Choroid plexus epithelial cell (primary cell): ENCODE results near the gene KCNK15.
A peak's percentile ranks its signal among the peaks of the same experiment; 100 is the strongest.

Experiments
- DNase-seq: peaks from one replicate; pipeline ENCODE4 v3.0.0-alpha.2; 2010; ENCODE audit warnings: low read depth
- H3K4me3 ChIP-seq: 2 replicates; pipeline ENCODE4 v1.5.1; 2011; ENCODE audit warnings: low read depth, mild to moderate bottlenecking, control low read depth, low read length, moderate library complexity
- TF ChIP-seq, protein P1 (sequence below): conservative IDR thresholded peaks from 2 replicates; pipeline ENCODE4 v1.5.1; 2011; ENCODE audit warnings: low read depth, mild to moderate bottlenecking, control low read depth, inconsistent platforms, low read length, moderate library complexity

Gene KCNK15

DNA sequence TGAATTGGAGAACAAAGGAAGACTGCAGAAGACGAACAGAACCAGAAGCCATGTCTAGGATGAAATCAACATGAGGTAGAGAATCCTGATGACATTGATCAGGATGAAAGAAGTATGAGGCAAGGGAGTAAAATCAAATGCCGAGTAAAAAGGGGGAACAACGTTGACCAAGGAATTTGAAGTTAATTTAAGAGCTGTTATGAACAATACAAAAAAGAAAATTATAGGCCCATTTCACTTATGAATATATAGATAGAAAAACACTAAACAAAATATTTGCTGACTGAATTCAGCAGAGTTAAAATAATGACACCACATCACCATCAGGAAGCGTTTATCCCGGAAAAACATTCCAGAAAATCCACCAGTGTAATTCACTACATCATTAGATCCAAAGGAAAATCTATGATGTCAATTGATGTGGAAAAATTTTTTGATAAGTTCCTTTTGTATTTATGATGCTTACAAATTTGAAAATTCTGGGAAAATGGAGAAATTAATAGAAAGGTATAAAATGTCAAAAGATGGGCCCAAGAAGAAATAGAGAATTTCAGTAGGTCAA is 38.6 kb upstream of the KCNK15 start:
- no peak for DNase-seq
- TF ChIP-seq, protein P1, sequence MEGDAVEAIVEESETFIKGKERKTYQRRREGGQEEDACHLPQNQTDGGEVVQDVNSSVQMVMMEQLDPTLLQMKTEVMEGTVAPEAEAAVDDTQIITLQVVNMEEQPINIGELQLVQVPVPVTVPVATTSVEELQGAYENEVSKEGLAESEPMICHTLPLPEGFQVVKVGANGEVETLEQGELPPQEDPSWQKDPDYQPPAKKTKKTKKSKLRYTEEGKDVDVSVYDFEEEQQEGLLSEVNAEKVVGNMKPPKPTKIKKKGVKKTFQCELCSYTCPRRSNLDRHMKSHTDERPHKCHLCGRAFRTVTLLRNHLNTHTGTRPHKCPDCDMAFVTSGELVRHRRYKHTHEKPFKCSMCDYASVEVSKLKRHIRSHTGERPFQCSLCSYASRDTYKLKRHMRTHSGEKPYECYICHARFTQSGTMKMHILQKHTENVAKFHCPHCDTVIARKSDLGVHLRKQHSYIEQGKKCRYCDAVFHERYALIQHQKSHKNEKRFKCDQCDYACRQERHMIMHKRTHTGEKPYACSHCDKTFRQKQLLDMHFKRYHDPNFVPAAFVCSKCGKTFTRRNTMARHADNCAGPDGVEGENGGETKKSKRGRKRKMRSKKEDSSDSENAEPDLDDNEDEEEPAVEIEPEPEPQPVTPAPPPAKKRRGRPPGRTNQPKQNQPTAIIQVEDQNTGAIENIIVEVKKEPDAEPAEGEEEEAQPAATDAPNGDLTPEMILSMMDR, result no peak

DNA sequence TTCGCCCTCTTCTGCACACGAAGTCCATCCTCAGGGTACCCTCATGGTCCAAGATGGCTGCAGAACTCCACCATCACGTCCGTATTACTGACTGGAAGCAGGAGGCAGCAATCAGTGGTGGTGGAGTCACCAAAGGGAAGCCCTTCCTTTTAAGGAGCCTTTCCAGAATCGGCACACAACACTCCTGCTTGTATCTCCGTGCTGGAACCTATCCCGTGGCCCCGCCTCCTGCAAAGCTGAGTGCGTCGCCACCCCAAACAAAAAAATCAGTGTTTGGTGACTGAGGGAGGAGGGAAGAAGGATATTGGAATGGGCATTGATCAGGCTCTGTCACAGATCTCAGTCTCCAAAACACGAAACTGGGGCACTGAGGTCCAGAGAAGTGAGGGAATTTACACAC is 36.3 kb upstream of the KCNK15 start:
- no peak for DNase-seq
- TF ChIP-seq, protein P1, result no peak
- H3K4me3 ChIP-seq, result no peak overlapping the region

More for the DNA sequence above, 38.6 kb upstream of the KCNK15 start:
- no peak overlapping the region for H3K4me3 ChIP-seq

DNA sequence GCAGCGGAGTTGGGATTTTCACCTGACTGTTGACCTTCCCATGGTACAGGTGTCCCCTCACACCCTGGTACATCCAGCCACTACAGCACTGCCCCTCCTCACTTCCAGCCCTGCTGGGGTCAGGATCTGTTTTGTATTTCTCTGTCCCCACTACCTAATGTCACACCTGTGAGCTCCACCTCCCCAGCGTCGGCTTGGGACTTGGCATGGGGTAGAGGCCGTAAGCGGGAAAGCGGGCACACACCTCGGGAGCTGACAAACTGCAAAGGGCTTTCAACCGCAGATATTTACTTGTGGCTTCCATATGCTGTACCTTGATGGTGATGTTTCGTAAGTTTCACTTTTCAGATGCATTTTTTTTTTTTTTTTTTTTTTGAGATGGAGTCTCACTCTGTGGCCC is 35.9 kb upstream of the KCNK15 start:
- TF ChIP-seq, protein P1, result no peak
- H3K4me3 ChIP-seq, result no peak overlapping the region
- DNase-seq, result no peak

DNA sequence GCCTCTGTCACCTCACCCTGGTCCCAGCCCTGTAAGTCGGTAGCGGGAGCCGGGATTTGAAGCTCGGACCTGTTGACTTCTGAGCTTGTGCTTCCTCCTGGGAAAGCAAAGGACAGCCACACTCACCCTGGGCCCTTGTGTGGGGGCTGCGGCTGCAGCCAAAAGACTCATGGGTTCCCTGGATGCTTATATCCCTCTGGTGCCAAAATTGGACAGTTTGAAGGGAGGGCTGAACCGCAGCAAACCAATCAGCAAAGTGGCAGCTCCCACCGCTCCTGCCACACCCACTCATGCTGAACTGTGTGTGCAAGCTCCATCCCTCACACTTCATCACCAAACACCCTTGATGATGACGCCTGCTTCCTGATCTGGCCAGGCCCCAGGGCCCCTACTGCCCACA is 34.4 kb upstream of the KCNK15 start:
- TF ChIP-seq, protein P1, result no peak
- H3K4me3 ChIP-seq, result no peak overlapping the region
- no peak for DNase-seq

DNA sequence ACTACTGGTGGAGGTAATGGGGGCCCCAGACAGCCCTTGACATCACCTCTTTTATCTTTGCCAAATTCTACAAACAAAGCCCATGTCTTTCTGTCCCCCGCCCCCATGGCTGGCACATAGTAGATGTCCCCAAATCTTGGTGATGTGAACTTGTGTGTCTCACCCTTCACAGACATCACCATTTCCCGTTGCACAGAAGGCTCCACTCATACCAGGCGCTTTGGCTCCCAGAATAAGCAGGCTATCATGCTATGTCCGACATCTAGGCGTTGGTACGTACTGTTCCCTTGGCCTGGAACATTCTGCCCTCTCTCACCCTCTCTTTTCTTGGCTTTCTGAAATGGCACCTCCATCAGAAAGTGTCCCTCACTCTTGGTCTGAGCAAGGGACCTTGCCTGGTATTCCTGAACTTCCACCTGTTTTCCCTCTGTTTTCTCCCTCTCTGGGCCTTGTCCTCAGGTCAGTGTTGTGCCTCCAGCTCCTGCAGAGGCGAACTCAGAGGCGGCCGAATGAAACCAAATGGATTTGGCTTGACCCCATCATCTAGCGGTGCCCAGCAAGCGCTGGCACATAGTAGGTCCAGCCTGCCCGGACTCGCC is 31.5 kb upstream of the KCNK15 start:
- DNase-seq, result no peak
- TF ChIP-seq, protein P1, result no peak
- H3K4me3 ChIP-seq, result no peak overlapping the region

DNA sequence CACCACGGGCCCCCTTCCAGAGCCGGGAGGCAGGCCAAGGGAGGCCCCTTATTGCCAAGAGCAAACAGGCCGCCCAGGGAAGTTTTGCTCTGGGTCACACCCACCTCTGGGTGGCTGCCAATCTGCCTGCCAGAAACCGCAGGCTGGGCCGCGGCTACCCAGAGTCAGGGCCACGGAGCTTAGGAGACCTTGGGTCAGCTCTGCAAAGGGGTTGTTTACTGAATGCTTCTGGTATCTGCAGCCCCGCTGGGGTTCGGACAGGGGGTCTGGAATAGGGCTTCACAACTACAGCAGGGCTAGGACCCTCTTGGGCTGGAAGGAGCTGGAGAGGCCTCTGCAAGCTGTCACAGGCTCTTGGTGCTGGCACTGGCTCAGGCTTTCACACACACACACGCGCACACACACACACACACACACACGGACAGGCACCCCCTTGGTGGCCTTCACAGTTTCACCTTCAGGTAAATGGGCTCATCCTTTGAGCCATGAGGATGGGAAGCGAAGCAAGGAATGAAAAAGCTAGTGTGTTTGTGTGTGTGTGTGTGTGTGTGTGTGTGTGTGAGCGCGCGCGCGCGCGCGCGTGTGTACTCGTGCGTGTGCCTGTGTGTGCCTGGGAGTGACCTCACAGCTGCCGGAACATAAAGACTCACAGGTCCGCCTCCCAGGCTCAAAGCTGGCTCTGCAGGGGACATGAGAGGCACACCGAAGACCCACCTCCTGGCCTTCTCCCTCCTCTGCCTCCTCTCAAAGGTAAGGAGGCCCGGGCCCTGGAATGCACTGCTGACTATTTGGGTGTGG is 30.8 kb upstream of the KCNK15 start, which contains the start of gene CCN5:
Gene CCN5 (plus strand): TSS at position 669 of the 798 bp plus-strand sequence. CDS start 22 bp downstream, at position 691.
- no peak within 1 kb of the TSS for H3K4me3 ChIP-seq
- TF ChIP-seq, protein P1, result no peak
- DNase-seq, result peak; percentile 88
